Midbrain (tissue), 1 donor: ENCODE results near the gene ASB2.

ENCODE experiments used
- DNase-seq: peaks from one replicate; lab custom pipeline; 2025; lab: John Stamatoyannopoulos, UW

The ASB2 gene

GRCh38 chr14:93962701-93963601 is 13.4 kb downstream of the ASB2 start:
- DNase-seq, result peak; percentile 27

- DNase-seq, result no peak
These were observed 14.8 kb downstream of the ASB2 start for GRCh38 chr14:93961620-93962019.

GRCh38 chr14:93960774-93961438 is 15.5 kb downstream of the ASB2 start:
- no peak for DNase-seq

GRCh38 chr14:93960108-93960475 is 16.3 kb downstream of the ASB2 start:
- no peak for DNase-seq

GRCh38 chr14:93959239-93960107 is 16.9 kb downstream of the ASB2 start:
- DNase-seq, result no peak

GRCh38 chr14:93958567-93959238 is 17.7 kb downstream of the ASB2 start:
- no peak for DNase-seq

- no peak for DNase-seq
These were observed 18.4 kb downstream of the ASB2 start for GRCh38 chr14:93957751-93958566.

GRCh38 chr14:93957333-93957710 is 19.0 kb downstream of the ASB2 start:
- no peak for DNase-seq

- DNase-seq, result no peak
These were observed 19.6 kb downstream of the ASB2 start for GRCh38 chr14:93956514-93957332.

GRCh38 chr14:93955850-93956481 is 20.4 kb downstream of the ASB2 start:
- DNase-seq, result no peak

- DNase-seq, result no peak
These were observed 21.2 kb downstream of the ASB2 start for GRCh38 chr14:93954900-93955849.

- DNase-seq, result no peak
These were observed 21.9 kb downstream of the ASB2 start for GRCh38 chr14:93954516-93954830.

GRCh38 chr14:93953739-93954515 is 22.4 kb downstream of the ASB2 start:
- no peak for DNase-seq

GRCh38 chr14:93953263-93953662 is 23.1 kb downstream of the ASB2 start:
- no peak for DNase-seq

GRCh38 chr14:93952829-93953228 is 23.5 kb downstream of the ASB2 start:
- no peak for DNase-seq

- no peak for DNase-seq
These were observed 24.5 kb downstream of the ASB2 start for GRCh38 chr14:93951635-93952540.
